ENCODE results near the gene OR8J3.

DNA sequence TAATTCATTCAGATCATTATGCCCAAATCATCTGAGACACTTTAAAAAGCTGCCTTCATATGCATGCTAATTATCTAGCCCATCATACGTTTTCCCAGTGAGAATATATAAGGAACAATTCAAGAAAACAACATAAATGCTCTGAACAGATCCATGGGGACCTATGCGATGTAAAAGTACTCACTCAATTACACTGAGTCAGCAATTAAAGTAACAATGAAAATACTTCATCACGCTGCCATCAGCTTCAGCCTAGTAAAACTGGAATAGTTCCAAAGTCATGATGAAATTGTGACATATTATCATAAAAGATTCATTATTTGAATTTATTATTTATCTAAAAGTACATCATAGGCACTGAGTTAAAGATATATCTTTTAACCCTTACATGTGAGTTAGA is 23.8 kb upstream of the OR8J3 start:
- TF ChIP-seq, protein P1, sequence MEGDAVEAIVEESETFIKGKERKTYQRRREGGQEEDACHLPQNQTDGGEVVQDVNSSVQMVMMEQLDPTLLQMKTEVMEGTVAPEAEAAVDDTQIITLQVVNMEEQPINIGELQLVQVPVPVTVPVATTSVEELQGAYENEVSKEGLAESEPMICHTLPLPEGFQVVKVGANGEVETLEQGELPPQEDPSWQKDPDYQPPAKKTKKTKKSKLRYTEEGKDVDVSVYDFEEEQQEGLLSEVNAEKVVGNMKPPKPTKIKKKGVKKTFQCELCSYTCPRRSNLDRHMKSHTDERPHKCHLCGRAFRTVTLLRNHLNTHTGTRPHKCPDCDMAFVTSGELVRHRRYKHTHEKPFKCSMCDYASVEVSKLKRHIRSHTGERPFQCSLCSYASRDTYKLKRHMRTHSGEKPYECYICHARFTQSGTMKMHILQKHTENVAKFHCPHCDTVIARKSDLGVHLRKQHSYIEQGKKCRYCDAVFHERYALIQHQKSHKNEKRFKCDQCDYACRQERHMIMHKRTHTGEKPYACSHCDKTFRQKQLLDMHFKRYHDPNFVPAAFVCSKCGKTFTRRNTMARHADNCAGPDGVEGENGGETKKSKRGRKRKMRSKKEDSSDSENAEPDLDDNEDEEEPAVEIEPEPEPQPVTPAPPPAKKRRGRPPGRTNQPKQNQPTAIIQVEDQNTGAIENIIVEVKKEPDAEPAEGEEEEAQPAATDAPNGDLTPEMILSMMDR (conservative IDR thresholded peaks at IDR 0.05; ENCODE audit: low read depth, low read length): no peak
- no peak for TF ChIP-seq EZH2 (IDR thresholded peaks at IDR 0.05; ENCODE audit: low read length, unreplicated experiment)
